Keratinocyte (primary cell): ENCODE results near the gene CYP4F11.

Source experiments
- CTCF ChIP-seq, 3 experiments: IDR thresholded peaks in 1 of 3; conservative IDR thresholded peaks in 1 of 3; optimal IDR thresholded peaks in 1 of 3; 2 replicates in 2 of 3; 3 replicates in 1 of 3; pipeline versions ENCODE3 to v1.5.1; 2011; ENCODE audit warnings: low read length in 3 of 3, mild to moderate bottlenecking in 3 of 3, moderate library complexity in 2 of 3, control low read depth in 1 of 3, inconsistent platforms in 1 of 3; ENCODE audit not compliant: insufficient read depth in 2 of 3; ENCODE audit errors: extremely low read depth in 1 of 3
- EZH2 ChIP-seq: IDR thresholded peaks from one replicate; pipeline ENCODE4 v1.6.1; 2012; ENCODE audit warnings: inconsistent platforms, mild to moderate bottlenecking, low read length, moderate library complexity

GRCh38 chr19:15937771-15938170, 3.4 kb upstream of the CYP4F11 start:
- TF ChIP-seq CTCF (optimal IDR thresholded peaks at IDR 0.05 in 1 of 3, IDR thresholded peaks at IDR 0.05 in 1 of 3, conservative IDR thresholded peaks at IDR 0.05 in 1 of 3; ENCODE audit: extremely low read depth in 1 of 3, insufficient read depth in 2 of 3, low read length in 3 of 3) (no peak), EZH2 (no peak)
